SK-N-SH (cell line): Measurements from ENCODE around the gene NOTCH3. TPM values are rescaled to one million over a fixed set of nuclear protein-coding genes. Genes with fewer than 3 reads are reported as not detected.

Source experiments
- CHD2 ChIP-seq: fragments of 150-350 bp; IDR thresholded peaks from 2 replicates; pipeline ENCODE4 v1.6.1; 2018; ENCODE audit warnings: low read length; ENCODE audit not compliant: partially characterized antibody
- ELF1 ChIP-seq: IDR thresholded peaks from 2 replicates; pipeline ENCODE4 v1.4.0; 2012
- FOXM1 ChIP-seq: IDR thresholded peaks from 2 replicates; pipeline ENCODE4 v1.4.0; 2012; ENCODE audit warnings: low read depth, mild to moderate bottlenecking
- JUND ChIP-seq: IDR thresholded peaks from 2 replicates; pipeline ENCODE4 v1.4.0; 2012
- MEF2A ChIP-seq: IDR thresholded peaks from 2 replicates; pipeline ENCODE4 v1.4.0; 2012; ENCODE audit warnings: low read depth, borderline replicate concordance
- NRF1 ChIP-seq: IDR thresholded peaks from 2 replicates; pipeline ENCODE4 v1.6.1; 2012; ENCODE audit warnings: low read depth, mild to moderate bottlenecking, low read length
- POLR2AphosphoS5 ChIP-seq: IDR thresholded peaks from 2 replicates; pipeline ENCODE4 v1.6.1; 2012; ENCODE audit warnings: low read depth, low read length
- RAD21 ChIP-seq: IDR thresholded peaks from 2 replicates; pipeline ENCODE4 v1.6.1; 2012; ENCODE audit warnings: mild to moderate bottlenecking, low read length
- RXRA ChIP-seq: IDR thresholded peaks from 2 replicates; pipeline ENCODE4 v1.4.0; 2012; ENCODE audit warnings: low read depth, mild to moderate bottlenecking, borderline replicate concordance
- TAF1 ChIP-seq: IDR thresholded peaks from 2 replicates; pipeline ENCODE4 v1.6.1; 2012; ENCODE audit warnings: low read depth, mild to moderate bottlenecking, low read length, moderate library complexity, borderline replicate concordance
- TEAD4 ChIP-seq: IDR thresholded peaks from 2 replicates; pipeline ENCODE4 v1.4.0; 2012; ENCODE audit warnings: mild to moderate bottlenecking, borderline replicate concordance; ENCODE audit not compliant: insufficient read depth
- YY1 ChIP-seq: IDR thresholded peaks from 2 replicates; pipeline ENCODE4 v1.4.0; 2012; ENCODE audit warnings: low read depth, mild to moderate bottlenecking
- polyA plus RNA-seq, 3 experiments: library from polyadenylated mRNA; depleted of rRNA; stranded (reverse); fragments of >200 nt; gene quantifications; 2 replicates each; pipeline ENCODE4 v1.2.3, GENCODE V29; 2012
- TF ChIP-seq, protein P1 (sequence below): fragments of 150-350 bp; IDR thresholded peaks from 2 replicates; pipeline ENCODE4 v1.6.1; 2017; ENCODE audit warnings: antibody characterized with exemption, low read length, low read depth, borderline replicate concordance
- TF ChIP-seq, protein P2 (sequence below): IDR thresholded peaks from 2 replicates; pipeline ENCODE4 v1.4.0; 2012; ENCODE audit warnings: low read depth, borderline replicate concordance
- TF ChIP-seq, protein P3 (sequence below): IDR thresholded peaks from 2 replicates; pipeline ENCODE4 v1.4.0; 2012; ENCODE audit warnings: low read depth
- TF ChIP-seq, protein P4 (sequence below): IDR thresholded peaks from 2 replicates; pipeline ENCODE4; 2012
- TF ChIP-seq, protein P5 (sequence below): fragments of 200-600 bp; sonication (generic); IDR thresholded peaks from 2 replicates; pipeline ENCODE4 v1.6.1; 2017; ENCODE audit warnings: antibody characterized with exemption, mild to moderate bottlenecking, moderate library complexity
- TF ChIP-seq, protein P6 (sequence below): fragments of 150-350 bp; IDR thresholded peaks from 2 replicates; pipeline ENCODE4 v1.6.1; 2016; ENCODE audit warnings: mild to moderate bottlenecking, low read depth, low read length

The NOTCH3 gene
- polyA plus RNA-seq, 1 of the 3 experiments (the other 2 are of a cell fraction): 7.0 TPM

DNA sequence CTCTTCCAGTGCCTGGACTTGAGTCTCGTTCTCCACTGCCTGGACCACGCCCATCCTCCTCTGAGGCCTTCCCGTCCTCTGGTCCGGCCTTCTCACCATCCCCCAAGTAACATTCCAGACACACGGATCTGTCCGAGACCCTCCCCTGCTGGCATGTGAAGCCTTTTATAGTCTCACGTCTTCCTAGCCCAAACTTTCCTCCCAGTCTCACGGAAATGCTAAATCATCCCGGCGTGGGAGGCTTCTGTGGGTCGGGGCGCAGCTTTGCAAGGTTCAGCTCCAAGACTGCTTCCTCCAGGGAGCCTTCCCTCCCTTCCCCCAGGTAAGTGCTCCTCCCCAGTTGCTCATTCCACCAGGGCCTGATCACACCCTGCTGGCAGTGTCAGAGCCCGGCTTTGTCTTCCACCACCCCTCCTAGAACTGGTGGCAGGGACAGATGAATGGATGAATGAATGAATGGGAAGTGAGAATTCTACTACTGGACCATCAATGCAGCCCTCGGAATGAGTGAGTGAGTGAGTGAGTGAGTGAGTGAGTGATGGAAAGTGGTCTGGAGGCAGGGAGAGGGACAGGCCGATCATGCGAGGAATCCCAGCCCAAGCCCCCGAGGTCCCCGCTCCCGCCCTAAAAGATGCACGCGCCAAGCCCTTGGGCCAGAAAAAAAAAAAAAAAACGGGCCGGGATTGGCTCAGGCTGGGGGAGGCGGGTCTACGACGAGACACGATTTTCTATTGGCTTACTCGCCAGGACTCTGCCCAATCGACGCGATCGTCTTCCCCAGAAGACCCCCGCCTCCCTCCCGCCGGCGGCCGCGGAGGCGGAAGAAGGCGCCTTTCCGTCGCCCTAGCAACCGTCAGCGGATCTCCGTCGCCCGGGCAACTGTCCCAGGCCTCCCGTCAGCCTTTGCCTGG is 22.2 kb upstream of the NOTCH3 start (continued):
- TF ChIP-seq, protein P1, sequence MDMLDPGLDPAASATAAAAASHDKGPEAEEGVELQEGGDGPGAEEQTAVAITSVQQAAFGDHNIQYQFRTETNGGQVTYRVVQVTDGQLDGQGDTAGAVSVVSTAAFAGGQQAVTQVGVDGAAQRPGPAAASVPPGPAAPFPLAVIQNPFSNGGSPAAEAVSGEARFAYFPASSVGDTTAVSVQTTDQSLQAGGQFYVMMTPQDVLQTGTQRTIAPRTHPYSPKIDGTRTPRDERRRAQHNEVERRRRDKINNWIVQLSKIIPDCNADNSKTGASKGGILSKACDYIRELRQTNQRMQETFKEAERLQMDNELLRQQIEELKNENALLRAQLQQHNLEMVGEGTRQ: no peak
- no peak; the same call in 1 of the 2 replicates for TF ChIP-seq NRF1
- no peak; the same call in 1 of the 2 replicates for TF ChIP-seq FOXM1
- TF ChIP-seq TEAD4: no peak
- TF ChIP-seq, protein P2, sequence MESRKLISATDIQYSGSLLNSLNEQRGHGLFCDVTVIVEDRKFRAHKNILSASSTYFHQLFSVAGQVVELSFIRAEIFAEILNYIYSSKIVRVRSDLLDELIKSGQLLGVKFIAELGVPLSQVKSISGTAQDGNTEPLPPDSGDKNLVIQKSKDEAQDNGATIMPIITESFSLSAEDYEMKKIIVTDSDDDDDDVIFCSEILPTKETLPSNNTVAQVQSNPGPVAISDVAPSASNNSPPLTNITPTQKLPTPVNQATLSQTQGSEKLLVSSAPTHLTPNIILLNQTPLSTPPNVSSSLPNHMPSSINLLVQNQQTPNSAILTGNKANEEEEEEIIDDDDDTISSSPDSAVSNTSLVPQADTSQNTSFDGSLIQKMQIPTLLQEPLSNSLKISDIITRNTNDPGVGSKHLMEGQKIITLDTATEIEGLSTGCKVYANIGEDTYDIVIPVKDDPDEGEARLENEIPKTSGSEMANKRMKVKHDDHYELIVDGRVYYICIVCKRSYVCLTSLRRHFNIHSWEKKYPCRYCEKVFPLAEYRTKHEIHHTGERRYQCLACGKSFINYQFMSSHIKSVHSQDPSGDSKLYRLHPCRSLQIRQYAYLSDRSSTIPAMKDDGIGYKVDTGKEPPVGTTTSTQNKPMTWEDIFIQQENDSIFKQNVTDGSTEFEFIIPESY: no peak
- no peak for TF ChIP-seq YY1
- TF ChIP-seq, protein P3, sequence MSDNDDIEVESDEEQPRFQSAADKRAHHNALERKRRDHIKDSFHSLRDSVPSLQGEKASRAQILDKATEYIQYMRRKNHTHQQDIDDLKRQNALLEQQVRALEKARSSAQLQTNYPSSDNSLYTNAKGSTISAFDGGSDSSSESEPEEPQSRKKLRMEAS: peak; percentile 89
- no peak for TF ChIP-seq JUND
- peak; percentile 23; the same call in 1 of the 2 replicates for TF ChIP-seq POLR2AphosphoS5
- TF ChIP-seq, protein P4, sequence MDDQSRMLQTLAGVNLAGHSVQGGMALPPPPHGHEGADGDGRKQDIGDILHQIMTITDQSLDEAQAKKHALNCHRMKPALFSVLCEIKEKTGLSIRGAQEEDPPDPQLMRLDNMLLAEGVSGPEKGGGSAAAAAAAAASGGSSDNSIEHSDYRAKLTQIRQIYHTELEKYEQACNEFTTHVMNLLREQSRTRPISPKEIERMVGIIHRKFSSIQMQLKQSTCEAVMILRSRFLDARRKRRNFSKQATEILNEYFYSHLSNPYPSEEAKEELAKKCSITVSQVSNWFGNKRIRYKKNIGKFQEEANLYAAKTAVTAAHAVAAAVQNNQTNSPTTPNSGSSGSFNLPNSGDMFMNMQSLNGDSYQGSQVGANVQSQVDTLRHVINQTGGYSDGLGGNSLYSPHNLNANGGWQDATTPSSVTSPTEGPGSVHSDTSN: peak; percentile 54
- no peak for TF ChIP-seq MEF2A
- TF ChIP-seq, protein P5, sequence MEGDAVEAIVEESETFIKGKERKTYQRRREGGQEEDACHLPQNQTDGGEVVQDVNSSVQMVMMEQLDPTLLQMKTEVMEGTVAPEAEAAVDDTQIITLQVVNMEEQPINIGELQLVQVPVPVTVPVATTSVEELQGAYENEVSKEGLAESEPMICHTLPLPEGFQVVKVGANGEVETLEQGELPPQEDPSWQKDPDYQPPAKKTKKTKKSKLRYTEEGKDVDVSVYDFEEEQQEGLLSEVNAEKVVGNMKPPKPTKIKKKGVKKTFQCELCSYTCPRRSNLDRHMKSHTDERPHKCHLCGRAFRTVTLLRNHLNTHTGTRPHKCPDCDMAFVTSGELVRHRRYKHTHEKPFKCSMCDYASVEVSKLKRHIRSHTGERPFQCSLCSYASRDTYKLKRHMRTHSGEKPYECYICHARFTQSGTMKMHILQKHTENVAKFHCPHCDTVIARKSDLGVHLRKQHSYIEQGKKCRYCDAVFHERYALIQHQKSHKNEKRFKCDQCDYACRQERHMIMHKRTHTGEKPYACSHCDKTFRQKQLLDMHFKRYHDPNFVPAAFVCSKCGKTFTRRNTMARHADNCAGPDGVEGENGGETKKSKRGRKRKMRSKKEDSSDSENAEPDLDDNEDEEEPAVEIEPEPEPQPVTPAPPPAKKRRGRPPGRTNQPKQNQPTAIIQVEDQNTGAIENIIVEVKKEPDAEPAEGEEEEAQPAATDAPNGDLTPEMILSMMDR: no peak
- peak; percentile 87 for TF ChIP-seq ELF1
- no peak for TF ChIP-seq RAD21
- no peak for TF ChIP-seq CHD2
- no peak for TF ChIP-seq TAF1
- no peak for TF ChIP-seq RXRA
- TF ChIP-seq, protein P6, sequence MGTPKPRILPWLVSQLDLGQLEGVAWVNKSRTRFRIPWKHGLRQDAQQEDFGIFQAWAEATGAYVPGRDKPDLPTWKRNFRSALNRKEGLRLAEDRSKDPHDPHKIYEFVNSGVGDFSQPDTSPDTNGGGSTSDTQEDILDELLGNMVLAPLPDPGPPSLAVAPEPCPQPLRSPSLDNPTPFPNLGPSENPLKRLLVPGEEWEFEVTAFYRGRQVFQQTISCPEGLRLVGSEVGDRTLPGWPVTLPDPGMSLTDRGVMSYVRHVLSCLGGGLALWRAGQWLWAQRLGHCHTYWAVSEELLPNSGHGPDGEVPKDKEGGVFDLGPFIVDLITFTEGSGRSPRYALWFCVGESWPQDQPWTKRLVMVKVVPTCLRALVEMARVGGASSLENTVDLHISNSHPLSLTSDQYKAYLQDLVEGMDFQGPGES: no peak
- TF ChIP-seq, all 33 proteins: peak for 8
